ENCODE results near the gene GLI1.

Gene GLI1

GRCh38 chr12:57428965-57429364, 30.6 kb upstream of the GLI1 start:
- no peaks in the 10 kb centered on the region for H4K20me1 ChIP-seq (ENCODE audit: insufficient read depth, low read length)
- H3K9me3 ChIP-seq (ENCODE audit: insufficient read depth, low read length): no peaks in the 10 kb centered on the region
- H3K4me2 ChIP-seq (ENCODE audit: low read length): peak overlapping the region; percentile 98; the same call in 1 of the 2 replicates
- H3K36me3 ChIP-seq (replicated peaks; ENCODE audit: low read depth, low read length): peaks cover 3% of the 10 kb centered on the region
- TF ChIP-seq CTCF (IDR thresholded peaks at IDR 0.05; ENCODE audit: low read depth, low read length) (no peak), EZH2phosphoT487 (IDR thresholded peaks at IDR 0.05; ENCODE audit: low read depth) (no peak)
- no peak overlapping the region for H2AFZ ChIP-seq (ENCODE audit: low read depth, low read length)
- H3K4me3 ChIP-seq (ENCODE audit: low read length): no peak overlapping the region
- H3K79me2 ChIP-seq (ENCODE audit: low read length): peaks cover 25% of the 10 kb centered on the region
- H3K27ac ChIP-seq (ENCODE audit: low read length): no peak overlapping the region
- no peak overlapping the region for H3K9ac ChIP-seq (ENCODE audit: low read length)
- no peaks in the 10 kb centered on the region for H3K27me3 ChIP-seq (ENCODE audit: low read depth, low read length)
- H3K4me1 ChIP-seq (ENCODE audit: low read length): peaks cover 14% of the 10 kb centered on the region

- H3K27me3 ChIP-seq (ENCODE audit: low read depth, low read length): no peaks in the 10 kb centered on the region
- peak overlapping the region; percentile 98 for H3K4me2 ChIP-seq (ENCODE audit: low read length)
- peak overlapping the region; percentile 85 for H3K9ac ChIP-seq (ENCODE audit: low read length)
- H3K27ac ChIP-seq (ENCODE audit: low read length): peak overlapping the region; percentile 32
- H3K36me3 ChIP-seq (replicated peaks; ENCODE audit: low read depth, low read length): peaks cover under 1% of the 10 kb centered on the region
- peak overlapping the region; percentile 94 for H3K4me3 ChIP-seq (ENCODE audit: low read length)
- H3K4me1 ChIP-seq (ENCODE audit: low read length): peaks cover 14% of the 10 kb centered on the region
- H3K79me2 ChIP-seq (ENCODE audit: low read length): peaks cover 25% of the 10 kb centered on the region
- H4K20me1 ChIP-seq (ENCODE audit: insufficient read depth, low read length): no peaks in the 10 kb centered on the region
- H3K9me3 ChIP-seq (ENCODE audit: insufficient read depth, low read length): no peaks in the 10 kb centered on the region
- TF ChIP-seq EZH2phosphoT487 (IDR thresholded peaks at IDR 0.05; ENCODE audit: low read depth) (no peak), CTCF (IDR thresholded peaks at IDR 0.05; ENCODE audit: low read depth, low read length) (no peak)
- H2AFZ ChIP-seq (ENCODE audit: low read depth, low read length): no peak overlapping the region
Observed at GRCh38 chr12:57429473-57430111, 30.0 kb upstream of the GLI1 start.

- peak overlapping the region; percentile 94 for H3K4me3 ChIP-seq (ENCODE audit: low read length)
- TF ChIP-seq CTCF (IDR thresholded peaks at IDR 0.05; ENCODE audit: low read depth, low read length) (peak; percentile 7; the same call in 1 of the 2 replicates), EZH2phosphoT487 (IDR thresholded peaks at IDR 0.05; ENCODE audit: low read depth) (no peak)
- no peaks in the 10 kb centered on the region for H4K20me1 ChIP-seq (ENCODE audit: insufficient read depth, low read length)
- H3K9ac ChIP-seq (ENCODE audit: low read length): peak overlapping the region; percentile 85
- H3K36me3 ChIP-seq (replicated peaks; ENCODE audit: low read depth, low read length): no peaks in the 10 kb centered on the region
- no peaks in the 10 kb centered on the region for H3K9me3 ChIP-seq (ENCODE audit: insufficient read depth, low read length)
- H3K27ac ChIP-seq (ENCODE audit: low read length): peak overlapping the region; percentile 32
- H3K4me2 ChIP-seq (ENCODE audit: low read length): peak overlapping the region; percentile 98
- H3K79me2 ChIP-seq (ENCODE audit: low read length): peaks cover 24% of the 10 kb centered on the region
- H3K27me3 ChIP-seq (ENCODE audit: low read depth, low read length): no peaks in the 10 kb centered on the region
- peaks cover 14% of the 10 kb centered on the region for H3K4me1 ChIP-seq (ENCODE audit: low read length)
- no peak overlapping the region for H2AFZ ChIP-seq (ENCODE audit: low read depth, low read length)
Observed at GRCh38 chr12:57430112-57430930, 29.3 kb upstream of the GLI1 start.

- Histone ChIP-seq H3K9ac (ENCODE audit: low read length) (peak within 1 kb of the TSS; percentile 85), H3K79me2 (ENCODE audit: low read length) (peaks cover 23% of the 10 kb centered on the region), H3K4me2 (ENCODE audit: low read length) (peak within 1 kb of the TSS; percentile 98), H3K27me3 (ENCODE audit: low read depth, low read length) (no peaks in the 10 kb centered on the region), H3K36me3 (replicated peaks; ENCODE audit: low read depth, low read length) (no peaks in the 10 kb centered on the region), H3K4me1 (ENCODE audit: low read length) (peaks cover 14% of the 10 kb centered on the region), H2AFZ (ENCODE audit: low read depth, low read length) (peak within 1 kb of the TSS; percentile 75), H3K4me3 (ENCODE audit: low read length) (peak within 1 kb of the TSS; percentile 94), H3K9me3 (ENCODE audit: insufficient read depth, low read length) (no peaks in the 10 kb centered on the region), H4K20me1 (ENCODE audit: insufficient read depth, low read length) (no peaks in the 10 kb centered on the region), H3K27ac (ENCODE audit: low read length) (peak within 1 kb of the TSS; percentile 54)
- TF ChIP-seq CTCF (IDR thresholded peaks at IDR 0.05; ENCODE audit: low read depth, low read length): no peak
- no peak for TF ChIP-seq EZH2phosphoT487 (IDR thresholded peaks at IDR 0.05; ENCODE audit: low read depth)
Observed at GRCh38 chr12:57430931-57431566, 28.5 kb upstream of the GLI1 start, which contains the start of gene R3HDM2. Gene R3HDM2, minus strand, starts transcription at chr12:57431043. Its CDS starts 120,615 bp downstream, at chr12:57310428.
